Measurements from ENCODE around the gene HYOU1.
"Not testable (repeated sequence)": the region's sequence is repeated elsewhere in the genome, so short reads cannot be mapped to it uniquely, and the experiment has no call there.

HYOU1 gene

DNA sequence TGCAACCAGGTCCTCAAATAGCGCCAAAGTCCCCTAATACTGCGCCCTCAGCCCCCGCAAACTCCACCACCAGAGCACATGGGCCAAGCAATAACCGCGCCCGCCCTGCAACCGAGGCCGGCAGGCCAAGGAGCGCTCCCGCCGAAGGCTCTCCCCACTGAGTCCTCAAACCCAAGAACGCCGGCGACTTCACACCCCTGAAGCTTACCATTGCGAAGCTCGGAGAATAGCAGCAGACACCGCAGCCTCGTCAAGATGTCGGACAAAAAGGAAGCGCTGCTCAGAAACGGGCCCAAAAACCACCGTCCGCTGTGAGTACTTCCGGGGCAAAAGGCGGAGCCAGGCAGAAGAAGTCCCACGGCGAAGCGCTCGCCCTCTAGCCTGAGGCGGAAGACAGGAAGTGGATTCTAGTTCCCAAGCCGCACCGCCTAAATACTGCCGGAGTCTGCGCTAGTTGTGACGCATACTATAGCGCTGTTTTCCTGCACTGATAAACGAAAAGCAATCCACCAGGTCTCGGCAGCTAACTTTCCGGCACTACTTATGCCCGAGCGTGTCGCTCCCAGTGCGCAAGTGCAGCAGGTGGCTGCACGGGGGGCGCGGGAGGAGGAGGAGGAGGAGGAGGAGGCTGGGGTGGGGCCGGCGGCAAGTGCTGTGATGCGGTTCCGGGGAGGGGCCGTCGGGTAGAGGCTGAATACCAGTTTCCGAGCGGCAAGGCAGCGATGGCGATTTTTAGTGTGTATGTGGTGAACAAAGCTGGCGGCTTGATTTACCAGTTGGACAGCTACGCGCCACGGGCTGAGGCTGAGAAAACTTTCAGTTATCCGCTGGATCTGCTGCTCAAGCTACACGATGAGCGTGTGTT is 38.7 kb downstream of the HYOU1 start, which contains the start of the genes RPS25 and TRAPPC4:
Gene RPS25 (minus strand): TSS at position 270 of the 865 bp plus-strand sequence. CDS start 59 bp downstream, at position 211.
Gene TRAPPC4 (plus strand): TSS at position 693 of the 865 bp plus-strand sequence. CDS start 30 bp downstream, at position 723.
- no peak for TF ChIP-seq JUND (IDR thresholded peaks at IDR 0.05; ENCODE audit: low read depth)
- in situ Hi-C loops (cut with HindIII; ENCODE audit: low pct_unique_long_range_greater_than_20kb, low sequenced_read_pairs): no loop called here
- peak; percentile 89 to 98 for DNase-seq (ENCODE audit: low read depth in 1 of 2, low spot score in 1 of 2)

- DNase-seq (ENCODE audit: low read depth in 1 of 2, low spot score in 1 of 2); in situ Hi-C loops (cut with HindIII; ENCODE audit: low pct_unique_long_range_greater_than_20kb, low sequenced_read_pairs): not testable (repeated sequence)
These were observed 39.6 kb downstream of the HYOU1 start for GRCh38 chr11:119017377-119017776.

GRCh38 chr11:119016216-119017009 is 40.6 kb downstream of the HYOU1 start:
- in situ Hi-C loops (cut with HindIII; ENCODE audit: low pct_unique_long_range_greater_than_20kb, low sequenced_read_pairs): no loop called here
- DNase-seq (ENCODE audit: low read depth in 1 of 2, low spot score in 1 of 2): no peak
- no peak for TF ChIP-seq JUND (IDR thresholded peaks at IDR 0.05; ENCODE audit: low read depth)

- TF ChIP-seq JUND (IDR thresholded peaks at IDR 0.05; ENCODE audit: low read depth): no peak
- peak in 1 of 2 experiments; percentile 56 for DNase-seq (ENCODE audit: low read depth in 1 of 2, low spot score in 1 of 2)
- in situ Hi-C loops (cut with HindIII; ENCODE audit: low pct_unique_long_range_greater_than_20kb, low sequenced_read_pairs): no loop called here
These were observed 41.9 kb downstream of the HYOU1 start for GRCh38 chr11:119015054-119015611.

DNA sequence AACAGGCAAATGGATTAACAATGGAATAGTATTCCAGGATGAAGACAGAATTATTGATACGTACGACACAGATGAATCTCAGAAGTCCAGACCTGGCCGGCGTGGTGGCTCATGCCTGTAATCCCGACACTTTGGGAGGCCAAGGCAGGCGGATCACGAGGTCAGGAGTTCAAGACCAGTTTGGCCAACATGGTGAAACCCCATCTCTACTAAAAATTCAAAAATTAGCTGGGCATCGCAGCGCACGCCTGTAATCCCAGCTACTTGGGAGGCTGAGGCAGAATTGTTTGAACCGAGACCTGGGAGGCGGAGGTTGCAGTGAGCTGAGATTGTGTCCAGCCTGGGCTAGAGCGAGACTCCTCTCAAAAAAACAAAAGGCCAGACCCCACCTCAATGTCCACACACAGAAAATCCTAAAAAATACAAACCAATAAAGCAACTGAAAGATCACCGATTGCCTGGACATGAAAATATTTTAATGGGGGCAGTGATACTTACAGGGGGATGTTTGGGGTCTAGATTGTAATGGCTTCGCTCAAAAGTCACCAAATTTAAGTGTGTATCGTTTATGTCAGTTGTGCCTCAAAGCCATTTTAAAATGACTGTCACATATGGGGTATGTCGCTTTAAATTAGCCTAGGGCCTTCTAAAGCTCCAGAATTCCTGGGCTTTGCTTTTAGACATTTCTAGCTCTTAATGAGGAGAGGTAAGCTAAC is 42.6 kb downstream of the HYOU1 start:
- in situ Hi-C loops (cut with HindIII; ENCODE audit: low pct_unique_long_range_greater_than_20kb, low sequenced_read_pairs): no loop called here
- no peak for DNase-seq (ENCODE audit: low read depth in 1 of 2, low spot score in 1 of 2)

GRCh38 chr11:119012629-119013170 is 44.3 kb downstream of the HYOU1 start:
- TF ChIP-seq JUND (IDR thresholded peaks at IDR 0.05; ENCODE audit: low read depth): no peak
- DNase-seq (ENCODE audit: low read depth in 1 of 2, low spot score in 1 of 2): no peak
- in situ Hi-C loops (cut with HindIII; ENCODE audit: low pct_unique_long_range_greater_than_20kb, low sequenced_read_pairs): no loop called here

More for the DNA sequence above, 42.6 kb downstream of the HYOU1 start:
- no peak for TF ChIP-seq JUND (IDR thresholded peaks at IDR 0.05; ENCODE audit: low read depth)

DNA sequence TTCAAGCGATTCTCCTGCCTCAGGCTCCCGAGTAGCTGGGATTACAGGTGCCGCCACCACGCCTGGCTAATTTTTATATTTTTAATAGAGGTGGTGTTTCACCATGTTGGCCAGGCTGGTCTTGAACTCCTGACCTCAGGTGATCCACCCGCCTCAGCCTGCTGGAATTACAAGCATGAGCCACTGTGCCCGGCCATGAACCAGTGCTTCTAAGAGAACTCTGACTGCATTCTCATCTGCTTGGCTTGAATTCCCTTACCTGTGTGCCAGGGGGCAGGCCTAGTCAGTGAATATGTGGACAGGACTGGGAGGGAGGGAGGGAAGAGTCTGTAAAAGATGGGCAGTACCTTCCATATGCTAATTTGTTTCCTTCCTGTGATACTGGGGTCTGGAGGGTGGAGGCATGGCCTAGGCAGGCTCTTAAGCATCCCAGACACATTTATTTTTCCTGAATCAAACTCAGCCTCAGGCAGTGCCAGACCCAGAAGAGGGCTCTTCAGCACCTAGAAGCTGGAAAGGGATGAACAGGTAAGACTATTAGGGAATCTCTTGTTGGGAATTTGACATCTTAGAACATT is 45.4 kb downstream of the HYOU1 start:
- DNase-seq (ENCODE audit: low read depth in 1 of 2, low spot score in 1 of 2): peak in 1 of 2 experiments; percentile 47
- no peak for TF ChIP-seq JUND (IDR thresholded peaks at IDR 0.05; ENCODE audit: low read depth)
- in situ Hi-C loops (cut with HindIII; ENCODE audit: low pct_unique_long_range_greater_than_20kb, low sequenced_read_pairs): no loop called here

- no peak for TF ChIP-seq JUND (IDR thresholded peaks at IDR 0.05; ENCODE audit: low read depth)
- DNase-seq (ENCODE audit: low read depth in 1 of 2, low spot score in 1 of 2): no peak
- in situ Hi-C loops (cut with HindIII; ENCODE audit: low pct_unique_long_range_greater_than_20kb, low sequenced_read_pairs): no loop called here
These were observed 50.3 kb downstream of the HYOU1 start for GRCh38 chr11:119006656-119007055.

DNA sequence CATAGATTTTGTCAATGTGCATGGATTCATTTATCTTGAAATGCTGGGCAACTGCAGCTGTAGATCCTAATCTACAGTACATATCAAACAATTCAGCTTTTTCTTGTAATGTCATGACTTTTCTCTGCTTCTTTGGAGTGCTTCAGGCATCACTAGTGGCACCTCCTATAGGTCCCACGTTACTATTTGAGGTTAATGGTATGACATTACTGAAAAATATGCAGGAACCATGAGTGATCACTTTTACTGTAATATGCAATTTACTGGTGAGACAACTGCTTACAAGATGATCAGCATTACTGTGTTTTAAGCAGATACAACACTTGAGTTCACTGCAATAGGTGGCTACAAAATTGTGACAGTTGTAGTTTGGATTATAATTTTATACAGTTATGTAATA is 56.1 kb downstream of the HYOU1 start:
- DNase-seq (ENCODE audit: low read depth in 1 of 2, low spot score in 1 of 2): no peak

DNA sequence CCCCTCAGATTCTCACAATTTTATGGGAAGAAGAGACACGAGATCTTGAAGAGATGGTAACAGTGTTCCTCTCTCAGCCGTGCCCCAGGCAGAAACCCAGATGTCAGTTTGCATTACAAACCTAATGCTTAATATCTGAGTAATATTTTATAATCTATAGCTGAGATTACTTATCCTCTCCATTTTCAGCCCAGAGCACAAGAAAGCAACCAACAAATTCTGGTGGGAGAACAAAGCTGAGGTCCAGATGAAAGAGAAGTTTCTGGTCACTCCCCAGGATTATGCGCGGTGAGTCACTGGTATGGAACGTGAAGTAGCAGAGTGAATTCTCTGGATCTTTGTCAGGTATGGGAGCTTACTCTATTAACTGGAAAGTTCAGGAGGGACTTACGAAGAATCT is 58.2 kb downstream of the HYOU1 start:
- in situ Hi-C loops (cut with HindIII; ENCODE audit: low pct_unique_long_range_greater_than_20kb, low sequenced_read_pairs): no loop called here

More for the DNA sequence above, 56.1 kb downstream of the HYOU1 start:
- no peak for TF ChIP-seq JUND (IDR thresholded peaks at IDR 0.05; ENCODE audit: low read depth)
- in situ Hi-C loops (cut with HindIII; ENCODE audit: low pct_unique_long_range_greater_than_20kb, low sequenced_read_pairs): no loop called here

GRCh38 chr11:118998388-118998717 is 58.7 kb downstream of the HYOU1 start:
- TF ChIP-seq JUND (IDR thresholded peaks at IDR 0.05; ENCODE audit: low read depth): no peak
- in situ Hi-C loops (cut with HindIII; ENCODE audit: low pct_unique_long_range_greater_than_20kb, low sequenced_read_pairs): no loop called here
- DNase-seq (ENCODE audit: low read depth in 1 of 2, low spot score in 1 of 2): peak in 1 of 2 experiments; percentile 33

More for the DNA sequence above, 58.2 kb downstream of the HYOU1 start:
- DNase-seq (ENCODE audit: low read depth in 1 of 2, low spot score in 1 of 2): peak; percentile 72 to 79
- peak; percentile 91 for TF ChIP-seq JUND (IDR thresholded peaks at IDR 0.05; ENCODE audit: low read depth)
